B cell (primary cell): Measurements from ENCODE around the gene PLAC9. TPM values are rescaled to one million over a fixed set of nuclear protein-coding genes. Genes with fewer than 3 reads are reported as not detected.

Source experiments
- ATAC-seq: fragments of 200-7000 bp; cut with Tn5 transposase; one replicate; pipeline ENCODE4 v1.10.0; 2021; ENCODE audit warnings: low read depth, mild to moderate bottlenecking, moderate number of reproducible peaks, moderate library complexity
- CTCF ChIA-PET: fragments of 350-600 bp; sonication (Branson Sonifier 250); formaldehyde crosslinking; loops from one replicate; lab custom pipeline; 2021; ENCODE audit warnings: antibody characterized with exemption, inconsistent platforms; lab: Charles Lee
- POLR2A ChIA-PET: fragments of 350-600 bp; sonication (Branson Sonifier 250); formaldehyde crosslinking; loops from one replicate; lab custom pipeline; 2021; ENCODE audit warnings: antibody characterized with exemption; lab: Charles Lee
- DNase-seq: peaks from one replicate; pipeline ENCODE4 v3.0.0; 2013
- H2AFZ ChIP-seq: 2 replicates; pipeline ENCODE4 v1.6.1; 2012; ENCODE audit warnings: mild to moderate bottlenecking, low read depth, low read length; ENCODE audit not compliant: insufficient read depth, poor library complexity, severe bottlenecking
- H3K27ac ChIP-seq, 2 donors: 1 replicate in 1 of 2; 2 replicates in 1 of 2; pipeline ENCODE4 v1.5.1; 2012 to 2013; ENCODE audit warnings: low read length in 2 of 2, mild to moderate bottlenecking in 2 of 2, moderate library complexity in 1 of 2
- H3K27me3 ChIP-seq, 4 experiments: fragments of 200-600 bp in 1 of 4; sonication (generic) in 1 of 4; replicated peaks in 1 of 4; 1 replicate in 2 of 4; 2 replicates in 2 of 4; pipeline versions ENCODE4 v1.6.1 to v1.7.0; 2013 to 2016; ENCODE audit warnings: low read length in 3 of 4, mild to moderate bottlenecking in 2 of 4, mixed read lengths in 1 of 4, moderate library complexity in 1 of 4; ENCODE audit not compliant: insufficient read depth in 4 of 4, control insufficient read depth in 3 of 4; ENCODE audit errors: control extremely low read depth in 1 of 4
- H3K36me3 ChIP-seq, 2 experiments: replicated peaks in 1 of 2; 1 replicate in 1 of 2; 2 replicates in 1 of 2; pipeline versions ENCODE4 v1.6.1 to v1.7.1; 2013; ENCODE audit warnings: low read length in 1 of 2; ENCODE audit not compliant: insufficient read depth in 2 of 2, control insufficient read depth in 1 of 2; ENCODE audit errors: control extremely low read depth in 1 of 2, extremely low read depth in 1 of 2
- H3K4me1 ChIP-seq, 2 donors: fragments of 200-600 bp in 1 of 2; sonication (generic) in 1 of 2; 1 replicate in 1 of 2; 2 replicates in 1 of 2; pipeline versions ENCODE4 v1.5.1 to v1.6.1; 2013 to 2017; ENCODE audit warnings: low read length in 2 of 2; ENCODE audit not compliant: control insufficient read depth in 2 of 2, insufficient read depth in 2 of 2
- H3K4me2 ChIP-seq: replicated peaks from 2 replicates; pipeline ENCODE3; 2012; ENCODE audit warnings: mild to moderate bottlenecking, low read depth, low read length; ENCODE audit not compliant: poor library complexity, severe bottlenecking
- H3K4me3 ChIP-seq, 5 experiments: fragments of 200-600 bp in 1 of 5; sonication (generic) in 1 of 5; 1 replicate in 3 of 5; 2 replicates in 2 of 5; pipeline versions ENCODE4 v1.5.1 to v1.7.0; 2011 to 2016; ENCODE audit warnings: low read length in 4 of 5, mild to moderate bottlenecking in 4 of 5, low read depth in 2 of 5, control low read depth in 1 of 5, moderate library complexity in 1 of 5; ENCODE audit not compliant: insufficient read depth in 1 of 5; ENCODE audit errors: control extremely low read depth in 1 of 5, extremely low read depth in 1 of 5
- H3K79me2 ChIP-seq: fragments of 200-600 bp; sonication (generic); one replicate; pipeline ENCODE4 v1.6.0; 2016; ENCODE audit warnings: low read length; ENCODE audit not compliant: control insufficient read depth, insufficient read depth
- H3K9ac ChIP-seq: fragments of 200-600 bp; sonication (generic); 2 replicates; pipeline ENCODE4 v1.6.1; 2017; ENCODE audit warnings: mild to moderate bottlenecking, low read length, moderate library complexity
- H3K9me3 ChIP-seq, 3 donors: one replicate each; pipeline versions ENCODE4 v1.6.1 to v1.7.1; 2013; ENCODE audit warnings: low read length in 2 of 3; ENCODE audit not compliant: control insufficient read depth in 2 of 3, insufficient read depth in 1 of 3; ENCODE audit errors: control extremely low read depth in 1 of 3
- H4K20me1 ChIP-seq: 2 replicates; pipeline ENCODE4 v1.6.0; 2012; ENCODE audit warnings: mild to moderate bottlenecking, low read length; ENCODE audit not compliant: insufficient read depth, control insufficient read depth, poor library complexity, severe bottlenecking
- H3K27ac Mint-ChIP-seq: one replicate; pipeline ENCODE4 v1.8.0; 2021; ENCODE audit warnings: mixed read lengths
- H3K27me3 Mint-ChIP-seq: one replicate; pipeline ENCODE4 v1.8.0; 2021; ENCODE audit warnings: mixed read lengths
- H3K4me1 Mint-ChIP-seq: one replicate; pipeline ENCODE4 v1.8.0; 2021; ENCODE audit warnings: mixed read lengths
- H3K4me3 Mint-ChIP-seq: one replicate; pipeline ENCODE4 v1.8.0; 2021; ENCODE audit warnings: mixed read lengths
- H3K9me3 Mint-ChIP-seq: one replicate; pipeline ENCODE4 v1.8.0; 2022; ENCODE audit warnings: mixed read lengths; ENCODE audit not compliant: insufficient read depth
- CTCF ChIP-seq: fragments of 200-600 bp; IDR thresholded peaks from one replicate; pipeline ENCODE4 v1.8.0; 2022; ENCODE audit warnings: antibody characterized with exemption, mild to moderate bottlenecking
- EZH2 ChIP-seq: IDR thresholded peaks from 2 replicates; pipeline ENCODE4 v1.6.1; 2012; ENCODE audit warnings: borderline replicate concordance, low read depth, mild to moderate bottlenecking, moderate library complexity, low read length; ENCODE audit not compliant: insufficient read depth, poor library complexity, severe bottlenecking
- WGBS: methylation state at CpG from one replicate; pipeline ENCODE4 v1.1.5; 2013; ENCODE audit warnings: missing lambda C conversion rate; ENCODE audit not compliant: insufficient coverage; 5-methylcytosine and 5-hydroxymethylcytosine counted together
- intact Hi-C: fragments of 100-400 bp; cut with micrococcal nuclease; formaldehyde crosslinking; loops from one replicate; pipeline ENCODE4 v1.10.0; 2022
- polyA plus RNA-seq: library from polyadenylated mRNA; depleted of rRNA; stranded (reverse); fragments of >200 nt; gene quantifications from 2 replicates; pipeline ENCODE4 v1.2.3, GENCODE V29; 2012
- total RNA-seq, 2 donors: library from RNA; stranded (reverse); fragments of 120-200 nt in 1 of 2; gene quantifications; 1 replicate in 1 of 2; 2 replicates in 1 of 2; pipeline versions ENCODE4 v1.2.3 to v1.2.4, GENCODE V29; 2013 to 2022

PLAC9 gene
- total and polyA plus RNA-seq, 2 donors (not counting 1 experiment from before 2014, with no cell fraction given) = not detected

GRCh38 chr10:80136134-80136571, 3.6 kb downstream of the PLAC9 start:
- no peak for DNase-seq
- H3K9me3 Mint-ChIP-seq = no peaks in the 10 kb centered on the region
- intact Hi-C loops = no loop called here
- Histone ChIP-seq H4K20me1 (no peaks in the 10 kb centered on the region), H3K4me1 (peaks cover 0 to 6% of the 10 kb centered on the region in 2 donors), H3K79me2 (no peaks in the 10 kb centered on the region), H3K4me2 (no peak overlapping the region), H3K4me3 (no peak overlapping the region), H3K36me3 (no peaks in the 10 kb centered on the region), H3K27ac (no peak overlapping the region), H2AFZ (no peak overlapping the region), H3K27me3 (peaks cover 0 to 27% (median 5%) of the 10 kb centered on the region in 4 experiments), H3K9me3 (no peaks in the 10 kb centered on the region), H3K9ac (no peak overlapping the region)
- no peak for ATAC-seq
- ChIA-PET CTCF (no interaction called here), POLR2A (no interaction called here)
- no peak overlapping the region for H3K27ac Mint-ChIP-seq
- peaks cover 3% of the 10 kb centered on the region for H3K4me1 Mint-ChIP-seq
- TF ChIP-seq CTCF = no peak
- TF ChIP-seq EZH2 = no peak
- H3K4me3 Mint-ChIP-seq = no peak overlapping the region
- peaks cover 47% of the 10 kb centered on the region for H3K27me3 Mint-ChIP-seq
- WGBS = 73% methylated on average over 6 of the region's 8 CpGs

GRCh38 chr10:80137031-80137862, 4.7 kb downstream of the PLAC9 start:
- no peak overlapping the region for H2AFZ ChIP-seq
- no peaks in the 10 kb centered on the region for H4K20me1 ChIP-seq
- no peak for ATAC-seq
- Mint-ChIP-seq H3K27me3 (peaks cover 41% of the 10 kb centered on the region), H3K4me3 (no peak overlapping the region), H3K9me3 (no peaks in the 10 kb centered on the region), H3K4me1 (peaks cover 3% of the 10 kb centered on the region), H3K27ac (no peak overlapping the region)
- H3K36me3 ChIP-seq = no peaks in the 10 kb centered on the region
- no peak for DNase-seq
- ChIA-PET POLR2A (no interaction called here), CTCF (no interaction called here)
- 94% methylated on average over 10 of the region's 14 CpGs for WGBS
- no peak overlapping the region for H3K27ac ChIP-seq
- no peak overlapping the region for H3K4me2 ChIP-seq
- H3K9me3 ChIP-seq = no peaks in the 10 kb centered on the region
- H3K27me3 ChIP-seq = peaks cover 0 to 19% (median 4%) of the 10 kb centered on the region in 4 experiments
- no peak overlapping the region for H3K4me3 ChIP-seq
- intact Hi-C loops = no loop called here
- H3K4me1 ChIP-seq = peaks cover 0 to 6% of the 10 kb centered on the region in 2 donors
- H3K9ac ChIP-seq = no peak overlapping the region
- H3K79me2 ChIP-seq = no peaks in the 10 kb centered on the region
- no peak for TF ChIP-seq EZH2
- TF ChIP-seq CTCF = no peak
